ENCODE measurements around the gene GPR152.
A peak's percentile ranks its signal among the peaks of the same experiment; 100 is the strongest.

GPR152 gene

DNA sequence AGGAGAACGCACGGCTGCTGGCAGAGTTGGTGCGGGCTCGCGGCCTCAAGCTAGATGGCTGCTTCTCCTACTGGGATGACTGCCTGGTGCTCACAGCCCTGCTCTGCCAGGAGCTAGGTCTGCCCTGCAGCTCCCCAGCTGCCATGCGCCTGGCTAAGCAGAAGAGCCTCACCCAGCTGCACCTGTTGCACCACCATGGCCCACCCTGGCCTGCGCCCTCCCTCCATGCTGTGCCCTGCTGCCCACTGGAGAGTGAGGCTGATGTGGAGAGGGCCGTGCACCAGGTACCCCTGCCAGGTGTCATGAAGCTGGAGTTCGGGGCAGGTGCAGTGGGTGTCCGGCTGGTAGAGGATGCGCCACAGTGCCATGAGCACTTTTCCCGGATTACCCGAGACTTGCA is 29.1 kb downstream of the GPR152 start:
- no peak for DNase-seq

DNA sequence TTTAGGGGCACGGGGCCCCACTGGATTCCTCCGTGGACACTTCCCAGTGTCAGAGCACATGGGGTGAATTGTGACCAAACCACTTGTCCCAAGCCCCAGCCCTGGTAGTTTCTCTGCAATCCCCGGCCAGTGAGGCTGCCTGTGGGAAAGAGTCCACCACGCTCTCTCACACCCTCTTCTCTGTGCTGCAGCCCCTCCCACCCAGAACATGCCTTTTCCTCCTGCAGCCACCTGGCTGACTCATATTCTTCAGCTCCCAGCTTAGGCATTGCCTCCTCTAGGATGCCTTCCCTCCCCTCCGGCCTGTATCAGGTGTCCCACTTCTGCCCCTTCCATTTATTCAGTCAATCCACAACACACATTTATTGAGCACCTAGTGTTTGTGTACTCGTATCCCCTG is 29.6 kb downstream of the GPR152 start:
- peak; percentile 48 for DNase-seq

DNA sequence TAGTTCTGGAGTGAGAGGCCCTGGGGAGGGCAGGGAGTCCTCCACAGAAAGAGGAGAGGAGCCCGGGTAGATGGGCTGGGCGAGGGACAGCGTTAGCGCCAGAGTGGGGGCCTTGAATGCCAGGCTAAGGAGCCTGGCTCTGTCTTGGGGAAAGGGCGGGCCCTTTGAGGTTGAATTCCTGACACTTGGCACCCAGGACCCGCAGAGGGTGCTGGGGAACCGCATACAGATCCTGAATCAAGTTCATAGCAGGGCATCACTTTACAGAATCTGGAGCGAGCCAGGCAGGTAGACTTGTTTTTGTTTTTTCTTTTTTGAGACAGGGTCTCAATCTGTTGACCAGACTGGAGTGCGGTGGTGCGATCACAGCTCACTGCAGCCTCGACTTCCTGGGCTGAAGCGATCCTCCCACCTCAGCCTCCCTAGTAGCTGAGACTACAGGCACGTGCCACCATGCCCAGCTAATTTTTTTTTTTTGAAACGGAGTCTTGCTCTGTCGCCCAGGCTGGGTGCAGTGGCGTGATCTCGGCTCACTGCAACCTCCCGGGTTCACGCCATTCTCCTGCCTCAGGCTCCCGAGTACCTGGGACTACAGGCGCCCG is 31.0 kb downstream of the GPR152 start:
- no peak for DNase-seq

DNA sequence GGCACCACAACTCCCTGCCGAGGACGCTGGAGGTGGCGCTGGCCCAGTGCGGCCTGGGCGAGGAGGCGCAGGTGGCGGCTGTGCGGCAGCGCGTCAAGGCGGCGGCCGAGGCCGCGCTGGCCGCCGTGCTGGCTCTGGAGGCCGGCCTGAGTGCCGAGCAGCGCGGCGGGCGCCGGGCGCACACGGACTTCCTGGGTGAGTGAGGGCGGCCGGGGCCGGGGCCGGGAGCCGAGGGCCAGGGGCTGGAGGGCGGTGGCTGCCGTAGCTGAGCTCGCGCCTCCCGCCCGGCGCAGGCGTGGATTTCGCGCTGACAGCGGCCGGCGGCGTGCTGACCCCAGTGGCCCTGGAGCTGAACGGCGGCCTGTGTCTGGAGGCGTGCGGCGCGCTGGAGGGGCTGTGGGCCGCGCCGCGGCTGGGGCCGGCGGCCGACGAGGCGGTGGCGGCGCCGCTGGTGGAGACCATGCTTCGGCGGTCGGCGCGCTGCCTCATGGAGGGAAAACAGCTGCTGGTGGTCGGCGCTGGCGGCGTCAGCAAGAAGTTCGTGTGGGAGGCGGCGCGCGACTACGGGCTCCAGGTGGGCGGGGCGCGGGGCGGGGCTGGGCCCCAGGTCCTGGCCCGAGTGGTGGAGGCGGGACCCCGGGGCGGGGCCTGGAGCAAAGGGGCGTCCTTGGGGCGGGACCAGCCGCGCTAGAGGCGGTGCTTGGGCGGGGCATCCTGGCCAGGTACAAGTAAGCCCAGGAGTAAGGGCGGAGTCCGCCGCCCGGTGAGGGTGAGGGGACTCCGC is 31.7 kb downstream of the GPR152 start:
- DNase-seq = peak; percentile 78

DNA sequence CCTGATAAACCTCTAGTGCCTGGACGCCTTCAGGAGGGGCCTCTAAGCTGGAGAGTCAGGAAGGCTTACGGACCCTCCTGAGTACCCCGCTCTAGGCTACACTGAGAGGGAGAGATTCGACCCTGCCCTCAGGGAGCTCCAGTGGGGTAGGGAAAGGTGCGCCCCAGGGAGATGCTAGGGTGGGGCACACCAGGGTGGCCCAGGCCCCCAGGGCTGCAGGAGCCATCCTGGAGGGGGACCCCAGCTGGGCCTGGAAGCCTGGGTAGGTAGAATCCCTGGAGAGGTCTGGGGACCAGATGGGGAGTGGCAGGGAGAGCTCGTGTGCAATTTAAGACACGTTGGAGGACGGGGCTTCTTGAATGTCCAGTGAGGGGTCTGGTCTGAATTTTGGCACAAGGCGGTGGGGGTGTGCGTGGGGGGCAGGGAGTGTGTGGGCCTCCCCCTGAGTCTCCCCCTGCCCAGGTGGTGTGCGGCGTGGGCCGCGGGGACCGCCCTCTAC is 32.3 kb downstream of the GPR152 start:
- no peak for DNase-seq

DNA sequence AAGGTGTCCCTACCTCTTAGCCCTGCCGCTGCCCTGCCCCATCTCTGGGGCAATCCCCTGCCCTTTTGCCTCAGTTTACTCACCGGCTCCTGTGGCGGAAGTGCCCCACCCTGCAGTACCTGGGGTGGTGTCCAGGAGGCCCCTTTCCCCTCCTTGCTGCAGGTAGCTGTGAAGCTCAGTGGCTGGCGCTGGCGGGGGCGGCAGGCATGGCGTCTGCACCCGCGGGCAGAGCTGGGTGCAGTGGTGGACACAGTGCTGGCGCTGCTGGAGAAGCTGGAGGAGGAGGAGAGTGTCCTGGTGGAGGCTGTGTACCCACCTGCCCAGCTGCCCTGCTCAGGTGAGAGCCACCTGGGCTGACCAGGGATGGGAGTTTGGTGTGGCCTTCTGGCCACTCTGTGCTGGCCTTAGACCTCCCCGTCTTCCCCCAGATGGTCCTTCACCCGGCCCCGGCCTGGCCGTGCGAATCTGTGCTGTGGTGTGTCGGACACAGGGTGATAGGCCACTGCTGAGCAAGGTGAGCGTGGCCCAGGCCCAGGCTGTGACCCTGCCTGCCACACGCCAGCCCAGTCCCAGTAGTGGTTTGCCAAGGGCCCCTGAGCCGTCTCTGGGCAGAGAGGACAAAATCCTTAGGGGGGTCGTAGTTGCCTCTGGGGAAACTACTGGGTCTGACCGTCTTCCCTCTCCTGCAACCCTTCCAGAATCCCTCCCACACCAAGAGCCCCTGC is 33.0 kb downstream of the GPR152 start:
- DNase-seq = no peak

DNA sequence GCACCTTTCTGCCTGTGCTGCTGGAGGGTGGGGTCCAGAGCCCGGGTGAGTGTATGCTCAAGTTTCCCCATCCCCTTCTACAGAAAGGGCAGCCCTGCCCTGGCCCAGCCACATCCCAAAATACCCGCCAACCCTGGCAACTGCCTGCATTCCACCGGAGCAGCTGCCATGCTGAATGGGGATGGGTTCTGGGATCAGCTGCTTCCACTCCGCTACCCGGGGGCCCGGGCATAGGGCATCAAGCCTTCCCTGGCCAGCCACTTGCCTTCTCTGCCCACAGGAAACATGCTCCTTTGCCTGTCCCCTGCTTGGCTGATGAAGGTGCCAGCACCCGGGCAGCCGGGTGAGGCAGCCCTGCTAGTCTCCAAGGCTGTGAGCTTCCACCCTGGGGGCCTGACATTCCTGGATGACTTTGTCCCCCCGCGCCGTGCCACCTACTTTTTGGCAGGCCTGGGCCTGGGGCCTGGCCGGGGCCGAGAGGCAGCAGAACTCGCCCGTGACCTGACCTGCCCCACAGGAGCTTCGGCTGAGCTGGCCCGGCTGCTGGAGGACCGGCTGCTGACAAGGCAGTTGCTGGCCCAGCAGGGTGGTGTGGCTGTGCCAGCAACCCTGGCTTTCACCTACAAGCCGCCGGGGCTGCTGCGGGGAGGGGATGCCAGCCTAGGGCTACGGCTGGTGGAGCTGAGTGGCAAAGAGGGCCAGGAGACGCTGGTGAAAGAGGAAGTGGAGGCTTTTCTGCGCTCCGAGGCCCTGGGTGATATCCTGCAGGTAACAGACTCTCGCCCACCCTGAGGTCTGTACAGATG is 33.9 kb downstream of the GPR152 start:
- DNase-seq = no peak

DNA sequence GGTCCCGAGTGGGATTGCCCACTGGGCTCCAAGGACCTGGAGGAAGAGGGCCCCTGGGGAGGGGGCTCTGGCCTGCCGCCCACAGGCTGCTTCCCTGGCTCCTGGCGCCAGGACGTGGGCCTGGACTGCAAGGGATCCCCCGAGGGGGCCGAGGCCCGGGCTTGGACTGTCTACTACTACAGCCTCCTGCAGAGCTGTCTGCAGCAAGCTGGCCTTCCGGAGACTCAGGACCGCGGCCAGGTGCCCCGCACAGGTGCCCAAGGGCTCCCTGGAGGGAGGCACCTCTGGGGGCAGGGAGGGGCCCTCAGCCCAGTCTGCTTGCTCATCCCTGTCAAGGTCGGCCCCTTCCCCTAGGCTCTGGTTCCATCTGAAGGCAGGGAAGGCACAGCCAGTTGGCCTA is 35.1 kb downstream of the GPR152 start:
- no peak for DNase-seq

DNA sequence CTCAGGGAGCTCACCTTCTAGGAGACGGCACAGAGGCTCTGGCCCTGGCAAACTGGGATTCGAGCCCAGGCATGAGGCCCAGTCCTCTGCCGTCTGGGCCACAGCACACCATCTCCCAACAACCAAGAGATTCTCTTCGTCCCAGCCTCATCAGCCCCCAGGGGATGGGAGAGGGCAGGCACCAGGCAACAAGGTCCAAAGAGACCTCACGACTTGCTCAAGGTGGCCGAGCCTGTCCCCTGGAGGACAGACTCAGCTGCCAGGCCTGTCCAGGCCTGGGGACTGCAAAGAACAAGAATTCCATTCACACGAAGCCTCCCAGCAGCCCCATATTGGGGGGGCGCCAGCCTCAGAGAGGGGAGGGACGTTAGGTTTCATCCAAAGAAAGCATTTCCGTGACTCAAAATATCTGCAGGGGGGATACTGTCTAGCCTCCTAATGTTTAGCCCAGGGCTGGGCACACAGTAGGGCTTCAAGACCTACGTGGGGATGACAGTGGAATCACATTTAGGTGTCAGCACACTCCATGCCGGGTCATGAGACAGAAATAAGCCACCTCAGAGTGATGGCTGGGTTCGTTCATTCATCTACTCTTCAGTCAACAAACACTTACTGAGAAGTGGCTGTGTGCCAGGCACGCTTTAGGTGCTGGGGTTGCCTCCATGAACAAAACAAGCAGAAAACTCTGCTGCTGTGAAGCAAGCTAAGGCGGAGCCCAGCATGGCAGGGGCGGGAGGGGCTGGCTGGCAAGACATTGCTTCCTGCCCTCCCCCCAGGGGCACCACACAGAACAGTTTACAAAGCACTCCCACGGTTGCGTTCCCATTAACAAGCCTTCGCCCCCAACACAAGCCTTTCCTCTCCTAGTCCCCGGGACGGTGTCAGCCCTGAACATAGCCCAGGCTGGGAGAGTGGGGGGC is 35.9 kb downstream of the GPR152 start:
- DNase-seq = peak; percentile 62

DNA sequence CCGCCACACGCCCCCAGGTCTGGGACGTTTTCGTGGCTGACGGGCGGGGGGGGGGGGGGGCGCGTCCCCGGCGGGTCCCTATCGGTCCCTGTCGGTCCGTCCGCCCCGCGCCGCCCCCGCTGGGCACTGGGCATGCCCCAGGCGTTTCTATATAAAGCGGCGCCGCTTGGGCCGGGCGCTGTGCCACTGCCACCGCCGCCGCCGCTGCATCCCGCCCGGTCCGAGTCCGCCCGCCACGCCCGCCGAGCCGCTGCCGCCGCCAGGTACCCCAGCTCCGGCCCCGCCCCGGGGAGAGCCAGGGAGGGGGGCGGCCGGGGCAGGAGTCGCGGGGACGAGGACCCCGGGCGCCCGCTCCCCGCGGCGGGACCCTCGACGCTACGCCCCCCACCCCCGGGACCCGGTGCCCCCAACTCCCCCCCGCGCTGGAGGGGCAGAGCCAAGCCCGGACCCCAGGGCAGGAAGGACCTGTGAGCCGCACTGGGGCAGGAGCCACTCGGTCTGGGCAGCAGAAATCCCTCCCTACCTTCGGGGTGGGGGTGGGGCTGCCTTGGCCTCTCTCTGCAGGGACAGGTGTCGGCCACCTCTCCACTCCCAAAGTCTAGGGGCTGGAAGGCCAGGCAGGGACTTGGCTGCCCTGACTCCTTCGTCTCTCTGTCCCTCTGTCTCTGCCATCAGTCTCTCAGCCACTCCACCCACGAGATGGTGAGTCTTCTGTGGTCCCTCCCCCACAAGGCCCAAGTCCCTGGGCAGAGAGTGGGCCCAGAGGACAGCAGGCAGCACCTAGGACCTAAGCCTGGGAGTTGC is 36.8 kb downstream of the GPR152 start, which contains the start of gene CARNS1:
Gene CARNS1 (plus strand): TSS at position 178 of the 804 bp plus-strand sequence. CDS start 522 bp downstream, at position 700.
- DNase-seq = no peak

DNA sequence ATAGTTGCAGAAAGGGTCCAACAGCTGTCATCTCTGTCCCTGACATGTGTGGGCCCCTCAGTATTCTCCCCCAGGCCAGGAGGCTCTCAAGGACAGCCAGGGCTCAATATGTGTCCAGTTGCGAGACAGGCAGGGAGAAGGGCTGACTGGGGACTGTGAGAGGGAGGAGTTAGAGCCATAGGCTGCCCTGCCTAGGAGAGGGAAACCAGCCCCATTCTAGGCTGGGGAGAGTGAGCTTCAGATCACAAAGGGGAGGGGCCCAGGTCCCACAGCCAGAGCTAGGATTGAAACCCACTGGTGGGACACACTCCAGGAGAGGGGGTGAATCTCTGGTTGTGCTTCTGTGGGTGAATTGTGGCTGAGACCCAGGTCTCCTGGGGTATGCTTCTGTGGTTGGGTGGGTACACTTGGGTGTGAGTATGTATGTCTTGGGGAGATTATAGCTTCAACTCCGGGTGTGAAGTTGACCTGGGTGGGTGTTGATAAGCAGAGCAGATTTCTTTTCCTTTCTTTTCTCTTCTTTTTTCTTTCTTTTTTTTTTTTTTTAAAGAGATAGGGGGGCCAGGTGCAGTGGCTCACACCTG is 39.2 kb downstream of the GPR152 start:
- DNase-seq = no peak

DNA sequence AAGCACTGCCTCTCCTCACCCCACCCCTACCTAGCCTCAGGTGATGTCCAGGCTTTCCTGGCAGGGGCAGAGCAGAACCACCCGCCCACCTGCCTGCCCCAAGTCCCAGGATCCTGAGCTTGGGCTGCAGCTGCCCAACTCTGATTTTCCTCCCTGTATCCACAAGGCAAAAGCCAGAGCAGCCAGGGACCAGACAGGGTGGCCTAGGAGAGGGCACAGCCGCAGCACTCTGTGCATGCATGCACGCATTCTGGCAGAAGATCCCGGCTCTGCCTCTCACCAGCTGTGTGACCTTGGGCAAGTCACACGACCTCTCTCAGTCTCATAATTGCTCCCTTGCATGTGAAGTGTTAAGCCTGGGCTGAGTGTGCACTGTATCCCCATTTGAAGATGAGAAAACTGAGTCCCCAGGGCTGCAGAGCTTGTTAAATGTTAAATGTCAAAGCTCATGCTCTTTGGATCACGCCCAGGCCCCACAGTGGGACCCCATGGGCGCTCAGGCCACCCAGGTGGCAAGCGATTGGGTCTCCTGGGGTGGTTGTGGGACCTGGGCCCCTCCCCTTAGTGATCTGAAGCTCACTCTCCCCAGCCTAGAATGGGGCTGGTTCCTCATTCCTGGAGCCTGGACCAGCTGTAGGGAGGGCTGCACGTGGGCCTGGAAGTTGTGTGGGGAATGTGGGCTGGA is 39.9 kb downstream of the GPR152 start:
- no peak for DNase-seq

DNA sequence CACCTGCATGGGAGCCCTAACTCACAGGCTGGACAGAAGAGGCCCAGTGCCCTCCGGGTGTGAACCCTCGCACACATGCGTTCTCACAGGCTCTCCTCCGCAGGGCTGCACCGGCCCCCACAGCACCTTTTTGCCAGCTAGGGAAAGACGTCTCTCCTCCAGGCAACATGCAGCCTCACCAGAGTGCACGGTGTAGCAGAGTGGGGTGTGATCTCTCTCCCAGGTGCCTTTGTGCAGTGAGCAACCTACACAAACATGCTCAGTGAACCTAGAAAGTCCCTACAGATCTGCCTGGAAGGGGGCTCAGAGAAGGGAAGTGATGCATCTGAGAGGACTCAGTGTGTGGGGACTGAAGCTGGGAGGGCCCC is 40.8 kb downstream of the GPR152 start:
- no peak for DNase-seq

DNA sequence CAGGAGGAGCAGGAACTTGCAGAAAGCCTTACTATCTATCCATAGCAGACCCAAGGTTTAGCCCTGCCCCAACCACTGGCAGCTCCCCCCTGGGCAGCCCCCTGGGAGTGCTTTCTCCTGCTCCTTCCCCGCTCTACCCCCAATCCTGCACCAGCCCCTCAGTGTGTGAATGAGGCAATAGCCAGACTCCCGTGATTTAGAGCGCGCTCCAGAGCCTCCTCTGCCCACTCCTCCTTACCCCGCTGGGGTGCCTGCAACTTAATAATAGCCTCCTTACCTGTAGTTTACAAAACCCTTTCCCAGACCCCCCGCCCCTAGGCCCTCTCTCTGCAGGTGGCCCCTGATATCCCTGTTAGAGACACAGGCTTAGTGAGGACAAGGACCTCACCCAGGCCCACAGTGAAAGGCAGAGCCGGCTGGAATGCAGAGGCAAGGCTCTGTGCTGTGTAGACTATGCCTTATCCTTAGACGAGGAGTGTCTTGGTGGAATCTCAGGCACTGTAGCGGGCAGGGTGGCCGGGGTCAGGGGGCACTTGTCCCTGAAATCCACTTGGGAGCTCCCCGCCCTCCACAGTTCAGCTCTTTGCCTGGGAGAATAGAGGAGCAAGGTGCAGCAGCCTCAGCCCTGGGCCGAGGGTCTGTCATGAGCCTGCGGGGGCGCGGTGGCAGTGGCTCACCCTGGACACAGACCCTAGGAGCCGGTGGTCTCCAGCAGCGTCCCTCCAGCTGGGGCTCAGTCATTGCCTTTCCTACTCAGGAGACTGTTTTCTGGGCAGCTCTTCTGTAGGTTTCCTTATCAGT is 41.3 kb downstream of the GPR152 start:
- DNase-seq = no peak

DNA sequence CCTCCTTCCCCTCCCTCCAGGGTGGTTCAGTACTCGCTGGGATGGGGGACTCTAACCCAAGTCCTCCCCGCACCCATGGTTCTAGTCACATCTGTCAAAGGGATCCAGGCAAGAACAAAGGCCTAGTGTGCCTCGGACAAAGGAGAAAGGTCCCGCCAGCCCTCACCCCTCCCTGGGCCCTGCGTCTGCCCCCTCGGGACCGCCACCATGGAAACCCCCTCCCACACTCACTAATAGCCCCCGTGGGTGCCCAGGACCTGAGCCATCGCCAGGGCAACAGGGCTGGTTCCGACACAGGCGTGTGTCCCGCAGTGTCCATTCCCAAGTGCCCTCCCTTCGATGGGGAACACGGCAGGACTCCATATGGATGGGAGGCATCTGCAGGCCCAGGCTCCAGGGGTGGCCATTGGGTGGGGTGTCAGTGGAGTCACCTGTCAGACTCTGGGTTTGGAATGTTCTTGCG is 42.1 kb downstream of the GPR152 start:
- no peak for DNase-seq

DNA sequence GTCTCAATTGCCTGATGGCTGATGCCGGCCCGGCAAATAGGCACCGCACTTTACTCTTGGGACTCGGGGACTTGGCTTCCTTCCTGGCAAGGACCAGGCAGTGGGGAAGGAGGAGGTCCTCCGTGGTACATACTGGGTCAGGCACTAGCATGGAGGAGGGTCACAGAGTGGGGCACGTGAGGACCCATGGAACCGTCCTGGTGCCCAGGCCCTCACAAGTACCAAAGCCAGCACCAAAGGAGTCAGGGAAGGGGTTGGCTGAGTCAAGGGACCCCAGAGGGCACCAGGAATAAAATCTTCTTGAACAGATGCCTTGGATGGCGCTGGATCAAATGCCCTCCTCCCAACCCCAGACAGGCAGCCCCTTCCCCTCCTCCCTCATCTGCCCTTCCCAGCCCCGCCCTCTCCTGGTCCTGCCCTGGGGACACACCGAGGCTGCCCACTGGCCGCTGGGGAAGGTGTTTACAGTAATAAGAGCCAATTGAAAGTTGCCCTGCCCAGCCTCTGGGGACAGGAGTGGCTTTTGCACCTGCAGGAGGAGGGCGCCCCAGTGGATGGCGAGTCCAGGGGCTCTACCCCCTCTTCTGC is 42.7 kb downstream of the GPR152 start:
- no peak for DNase-seq

DNA sequence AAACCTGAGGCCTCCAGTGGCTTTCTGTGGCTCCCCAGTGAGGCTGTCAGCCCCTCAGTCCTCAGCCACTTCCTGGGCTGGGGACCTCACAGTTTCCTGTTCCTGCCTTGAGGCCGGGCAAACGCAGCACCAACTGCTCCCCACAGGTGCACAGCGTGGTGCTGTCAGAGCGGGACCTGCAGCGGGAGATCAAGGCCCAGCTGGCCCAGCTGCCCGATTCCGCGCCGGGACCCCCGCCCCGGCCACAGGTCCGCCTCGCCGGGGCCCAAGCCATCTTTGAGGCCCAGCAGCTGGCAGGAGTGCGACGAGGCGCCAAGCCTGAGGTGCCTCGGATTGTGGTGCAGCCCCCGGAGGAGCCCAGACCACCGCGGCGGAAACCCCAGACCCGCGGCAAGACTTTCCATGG is 43.3 kb downstream of the GPR152 start:
- no peak for DNase-seq

DNA sequence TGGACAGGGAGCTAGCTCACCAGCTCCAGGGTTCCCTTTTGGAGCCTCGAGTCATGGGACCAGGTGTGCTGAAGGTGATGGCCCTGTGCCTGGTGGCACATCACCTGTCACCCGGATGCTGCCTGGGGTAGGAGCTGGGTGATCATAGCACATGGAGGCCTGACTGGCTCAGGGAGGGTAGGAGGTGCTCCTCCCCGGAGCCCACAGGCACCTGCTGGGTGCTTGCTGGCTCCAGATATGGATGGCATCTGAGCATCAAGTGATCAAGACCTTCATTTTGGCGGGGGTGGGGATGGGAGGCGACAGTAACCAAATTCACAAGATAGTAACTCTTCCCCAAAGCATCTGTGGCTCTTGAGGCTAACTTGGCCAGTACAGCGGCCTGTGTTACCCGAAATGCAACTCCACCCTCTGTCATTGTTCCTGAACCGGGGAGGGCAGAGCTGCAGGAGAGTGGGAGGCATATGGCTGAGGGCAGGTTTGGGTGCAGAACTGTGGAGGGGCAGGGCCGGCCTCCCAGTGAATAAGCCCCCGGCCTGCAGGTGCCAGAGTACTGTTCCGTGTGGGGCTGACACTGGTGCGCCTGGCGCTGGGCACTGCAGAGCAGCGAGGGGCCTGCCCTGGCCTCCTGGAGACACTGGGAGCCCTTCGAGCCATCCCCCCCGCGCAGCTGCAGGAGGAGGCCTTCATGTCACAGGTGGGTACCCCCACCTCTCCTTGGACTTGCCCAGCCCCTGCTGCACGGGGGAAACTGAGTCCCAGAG is 43.9 kb downstream of the GPR152 start:
- no peak for DNase-seq
